K562 (cell line): ENCODE measurements around the gene PAAF1. TPM values are rescaled to one million over a fixed set of nuclear protein-coding genes. Genes with fewer than 3 reads are reported as not detected.

ENCODE experiments used
- ATAC-seq: fragments of 200-7000 bp; cut with Tn5 transposase; 3 replicates; pipeline ENCODE4 v1.9.1; 2020; ENCODE audit warnings: moderate library complexity
- BruUV-seq: library from RNA; stranded (reverse); fragments of 400-500 nt; replicated peaks from 2 replicates; lab custom pipeline; 2021; lab: Mats Ljungman, UMichigan
- CTCF ChIA-PET: fragments of 300-600 bp; formaldehyde crosslinking; extraction: SDS; loops from one replicate; lab custom pipeline; 2021; ENCODE audit warnings: low intra/inter-chr PET ratio; lab: Yijun Ruan, JAX
- POLR2A ChIA-PET: fragments of 300-600, 350-650 bp; sonication (Branson Sonifier 250); formaldehyde crosslinking; extraction: SDS; loops from one replicate; lab custom pipeline; 2021; ENCODE audit warnings: antibody characterized with exemption, inconsistent platforms; lab: Yijun Ruan, JAX
- DNase-seq, 4 experiments: peaks; one replicate each; pipeline versions ENCODE4 v3.0.0 to v3.0.0-alpha.2; 2011 to 2018; ENCODE audit warnings: low spot score in 3 of 4, mixed read lengths in 3 of 4; ENCODE audit errors: extremely low read depth in 1 of 4
- FAIRE-seq: peaks from 2 replicates; lab custom pipeline; 2011; peaks lifted over from hg19 to GRCh38; lab: Jason Lieb, UNC
- H2AFZ ChIP-seq: 2 replicates; pipeline ENCODE4 v1.6.0; 2011; ENCODE audit warnings: low read depth, low read length, control low read depth, inconsistent platforms
- H3K27ac ChIP-seq: fragments of 200-600 bp; 3 replicates; pipeline ENCODE4 v1.8.0; 2011; ENCODE audit warnings: low read depth, mild to moderate bottlenecking, control low read depth, inconsistent platforms, low read length, moderate library complexity, mixed read lengths; ENCODE audit errors: extremely low read depth
- H3K27me3 ChIP-seq, 2 experiments: fragments of 300-600 bp in 1 of 2; 2 replicates in 1 of 2; 3 replicates in 1 of 2; pipeline versions ENCODE4 v1.6.0 to v1.8.0; 2011; ENCODE audit warnings: inconsistent platforms in 2 of 2, low read length in 2 of 2, mild to moderate bottlenecking in 1 of 2, mixed read lengths in 1 of 2, moderate library complexity in 1 of 2; ENCODE audit not compliant: control insufficient read depth in 2 of 2, insufficient read depth in 2 of 2
- H3K36me3 ChIP-seq: fragments of 300-600 bp; 3 replicates; pipeline ENCODE4 v1.8.0; 2011; ENCODE audit warnings: mild to moderate bottlenecking, low read length, inconsistent platforms; ENCODE audit not compliant: control insufficient read depth, insufficient read depth
- H3K4me1 ChIP-seq, 2 experiments: fragments of 200-600 bp in 1 of 2; replicated peaks in 1 of 2; 2 replicates in 1 of 2; 3 replicates in 1 of 2; pipeline versions ENCODE4 v1.5.1 to v1.8.0; 2011; ENCODE audit warnings: inconsistent platforms in 2 of 2, low read length in 2 of 2, mild to moderate bottlenecking in 1 of 2, mixed read lengths in 1 of 2, moderate library complexity in 1 of 2; ENCODE audit not compliant: control insufficient read depth in 2 of 2, insufficient read depth in 2 of 2
- H3K4me2 ChIP-seq: 2 replicates; pipeline ENCODE4 v1.6.1; 2011; ENCODE audit warnings: low read length, control low read depth, inconsistent platforms, mixed read lengths; ENCODE audit not compliant: insufficient read depth
- H3K4me3 ChIP-seq: fragments of 200-600 bp; sonication (generic), shearing (Covaris generic); 2 replicates; pipeline ENCODE4 v1.5.1; 2016; ENCODE audit warnings: control low read depth, inconsistent platforms
- H3K79me2 ChIP-seq: fragments of 200-600 bp; 3 replicates; pipeline ENCODE4 v1.8.0; 2011; ENCODE audit warnings: low read length, inconsistent platforms; ENCODE audit not compliant: control insufficient read depth, insufficient read depth
- H3K9ac ChIP-seq, 2 experiments: 2 replicates each; pipeline versions ENCODE4 v1.6.0 to v1.6.1; 2011; ENCODE audit warnings: low read depth in 2 of 2, low read length in 2 of 2, control low read depth in 1 of 2, inconsistent platforms in 1 of 2, mild to moderate bottlenecking in 1 of 2, mixed read lengths in 1 of 2; ENCODE audit not compliant: insufficient read depth in 1 of 2
- H3K9me1 ChIP-seq: one replicate; pipeline ENCODE4 v1.6.0; 2011; ENCODE audit warnings: inconsistent platforms, mild to moderate bottlenecking, low read length, moderate library complexity; ENCODE audit not compliant: control insufficient read depth, insufficient read depth
- H3K9me3 ChIP-seq: replicated peaks from 2 replicates; pipeline ENCODE4 v1.5.1; 2011; ENCODE audit warnings: low read depth, low read length, inconsistent platforms; ENCODE audit not compliant: control insufficient read depth, insufficient read depth
- H4K20me1 ChIP-seq: replicated peaks from 2 replicates; pipeline ENCODE4 v1.6.1; 2011; ENCODE audit warnings: low read length, inconsistent platforms, mixed read lengths; ENCODE audit not compliant: control insufficient read depth, insufficient read depth
- EZH2 ChIP-seq: IDR thresholded peaks from 2 replicates; pipeline ENCODE4 v1.6.1; 2012; ENCODE audit warnings: low read depth, mild to moderate bottlenecking, inconsistent platforms, low read length, borderline replicate concordance
- ILF3 ChIP-seq: fragments of 450-650 bp; IDR thresholded peaks from 2 replicates; pipeline ENCODE4 v1.6.1; 2018; ENCODE audit warnings: antibody characterized with exemption, mild to moderate bottlenecking, moderate library complexity, borderline replicate concordance
- KAT8 ChIP-seq: fragments of 450-650 bp; IDR thresholded peaks from 2 replicates; pipeline ENCODE4 v1.6.1; 2016; ENCODE audit warnings: low read depth, mild to moderate bottlenecking
- NFYB ChIP-seq: IDR thresholded peaks from 2 replicates; pipeline ENCODE4 v1.6.1; 2011; ENCODE audit warnings: mild to moderate bottlenecking, moderate library complexity; ENCODE audit not compliant: insufficient read length; ENCODE audit errors: extremely low read depth
- PTTG1 ChIP-seq: fragments of 450-650 bp; IDR thresholded peaks from 2 replicates; pipeline ENCODE4 v1.6.1; 2016; ENCODE audit warnings: low read depth, mild to moderate bottlenecking, missing genetic modification characterization, missing compliant biosample characterization
- SLC30A9 ChIP-seq: fragments of 250-450 bp; sonication (Bioruptor Pico); IDR thresholded peaks from 2 replicates; pipeline ENCODE4 v1.8.0; 2022; ENCODE audit warnings: mild to moderate bottlenecking, moderate library complexity
- SMAD3 ChIP-seq: fragments of 450-650 bp; formaldehyde crosslinking; conservative IDR thresholded peaks from 2 replicates; pipeline ENCODE4 v1.4.0; 2020; ENCODE audit warnings: mild to moderate bottlenecking
- TAF7 ChIP-seq: fragments of 450-650 bp; IDR thresholded peaks from 2 replicates; pipeline ENCODE4 v1.6.1; 2016; ENCODE audit warnings: missing genetic modification characterization, missing compliant biosample characterization
- TFAM ChIP-seq: fragments of 250-450 bp; sonication (Bioruptor Pico); conservative IDR thresholded peaks from 2 replicates; pipeline ENCODE4 v1.5.0; 2021; ENCODE audit warnings: mild to moderate bottlenecking, moderate library complexity
- ZNF133 ChIP-seq: fragments of 250-450 bp; sonication (Bioruptor Pico); IDR thresholded peaks from 2 replicates; pipeline ENCODE4 v1.4.0; 2020; ENCODE audit warnings: mild to moderate bottlenecking
- ZNF3 ChIP-seq: fragments of 250-450 bp; sonication (Bioruptor Pico); IDR thresholded peaks from 2 replicates; pipeline ENCODE4 v1.5.0; 2021; ENCODE audit warnings: mild to moderate bottlenecking, moderate library complexity
- ZNF561 ChIP-seq: fragments of 450-650 bp; formaldehyde crosslinking; conservative IDR thresholded peaks from 2 replicates; pipeline ENCODE4 v1.4.0; 2020; ENCODE audit warnings: mild to moderate bottlenecking, moderate library complexity
- WGBS: fragments of 100-300 bp; shearing (Covaris generic); methylation state at CpG from one replicate; pipeline ENCODE4 v1.1.6; 2016; ENCODE audit warnings: low coverage, mixed read lengths; ENCODE audit not compliant: insufficient coverage; ENCODE audit errors: missing lambda C conversion rate; 5-methylcytosine and 5-hydroxymethylcytosine counted together
- in situ Hi-C: fragments of 300-500 bp; cut with MboI; formaldehyde crosslinking; loops from 4 replicates; pipeline ENCODE4 v1.15.0; 2018; ENCODE audit warnings: inconsistent platforms, mixed read lengths
- intact Hi-C: fragments of 100-400 bp; cut with micrococcal nuclease; formaldehyde crosslinking; loops from 2 replicates; pipeline ENCODE4 v1.14.2; 2022
- polyA plus RNA-seq, 8 experiments: library from polyadenylated mRNA; depleted of rRNA in 4 of 8; stranded (reverse) in 5 of 8; unstranded in 3 of 8; fragments of >200 nt; fragmentation: Nextera tagmentation in 2 of 8; fragmentation: Illumina TruSeq in 1 of 8; extraction: Ambion mirVana in 2 of 8; extraction: Trizol in 1 of 8; gene quantifications; 2 replicates each; pipeline versions ENCODE4 v1.2.1 to v1.2.3, GENCODE V29; 2011 to 2014; ENCODE audit warnings: inconsistent platforms in 1 of 8, missing spikeins in 1 of 8
- total RNA-seq, 7 experiments: library from RNA; depleted of rRNA in 6 of 7; stranded (reverse); fragments of >200 nt in 6 of 7; fragmentation: Illumina TruSeq in 2 of 7; extraction: Trizol in 2 of 7; gene quantifications; 2 replicates each; pipeline versions ENCODE4 v1.2.1 to v1.2.3, GENCODE V29; 2011 to 2021; ENCODE audit warnings: low replicate concordance in 1 of 7
- TF ChIP-seq, protein P1 (sequence below): fragments of 450-650 bp; IDR thresholded peaks from one replicate; pipeline ENCODE4 v1.6.1; 2018; ENCODE audit warnings: mild to moderate bottlenecking, moderate library complexity; ENCODE audit not compliant: partially characterized antibody
- TF ChIP-seq, protein P2 (sequence below): sonication (generic); formaldehyde crosslinking; IDR thresholded peaks from 2 replicates; pipeline ENCODE4 v1.8.1; 2023; ENCODE audit warnings: mild to moderate bottlenecking, missing genetic modification reagents
- TF ChIP-seq, protein P3 (sequence below): fragments of 450-650 bp; IDR thresholded peaks from 2 replicates; pipeline ENCODE4 v1.6.1; 2018; ENCODE audit not compliant: partially characterized antibody

PAAF1 gene
- total and polyA plus RNA-seq, 9 of the 15 experiments (the other 6 are each of a cell fraction or from before 2014, with no cell fraction given): 13.5 to 78.6 (median 23.3) TPM

DNA sequence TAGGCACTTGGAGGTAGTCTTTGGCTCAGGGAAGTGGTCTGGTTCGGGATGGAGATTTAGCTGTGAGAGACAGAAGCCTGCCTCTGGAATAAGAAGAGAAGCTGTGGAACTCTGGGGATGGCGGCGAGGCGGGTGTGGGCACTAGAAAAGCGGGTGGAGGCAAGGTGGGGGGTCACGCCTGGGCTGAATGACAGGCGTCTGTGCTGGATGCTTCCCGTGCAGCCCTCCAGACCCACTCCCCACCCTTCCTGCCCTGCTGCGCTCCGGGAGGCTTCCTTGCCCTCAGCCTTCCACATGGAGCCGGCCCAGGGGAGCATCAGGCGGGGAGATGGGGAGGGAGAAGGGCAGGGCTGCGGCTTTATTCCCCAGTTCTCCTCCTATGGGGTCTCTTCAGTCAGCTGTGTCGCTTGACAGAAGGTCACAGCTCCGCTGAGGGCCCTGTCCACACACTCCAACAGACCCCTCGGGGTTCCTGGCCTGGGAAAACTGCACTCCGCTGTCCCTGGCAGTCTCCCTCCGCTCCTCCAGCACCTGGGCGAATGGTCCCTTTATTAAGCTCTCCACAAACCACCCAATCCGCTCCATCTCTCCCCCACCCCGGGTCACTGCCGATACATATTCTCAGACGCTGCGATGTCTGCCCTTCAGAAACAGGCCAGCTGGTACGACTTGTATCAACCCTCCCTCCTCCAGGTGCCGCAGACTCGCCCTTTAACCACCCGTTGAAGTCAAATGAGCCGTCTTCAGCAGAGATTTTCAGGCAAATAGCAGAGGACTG, 80.3 kb downstream of the PAAF1 start:
- peaks cover 0 to 5% of the 10 kb centered on the region in 2 experiments; a peak in 1 of 5 replicates for H3K27me3 ChIP-seq
- no peaks in the 10 kb centered on the region for H3K36me3 ChIP-seq
- POLR2A ChIA-PET: interaction anchor here (1.0 to 1.7 kb wide), 3 partner anchors 8 to 23 kb away, joined by 3 to 6 read pairs (median 3); no protein-coding TSS in a partner anchor
- ATAC-seq (no peak), DNase-seq (no peak), FAIRE-seq (no peak)
- in situ Hi-C loops (loop anchor here (10.0 kb wide), 1 partner anchor 368 kb away; no protein-coding TSS in a partner anchor), intact Hi-C loops (no loop called here)
- H3K4me2 ChIP-seq: no peak overlapping the region
- H3K27ac ChIP-seq: no peak overlapping the region
- H3K79me2 ChIP-seq: no peaks in the 10 kb centered on the region
- CTCF ChIA-PET: no interaction called here
- H3K9me3 ChIP-seq: no peaks in the 10 kb centered on the region
- peaks cover 6 to 11% of the 10 kb centered on the region in 2 experiments for H3K4me1 ChIP-seq
- no peak overlapping the region for H2AFZ ChIP-seq
- BruUV-seq: no TSS peak
- no peak overlapping the region for H3K9ac ChIP-seq
- no peak overlapping the region for H3K4me3 ChIP-seq
- H4K20me1 ChIP-seq: no peaks in the 10 kb centered on the region
- 47% methylated on average over 24 of the region's 29 CpGs for WGBS
- no peaks in the 10 kb centered on the region for H3K9me1 ChIP-seq
- TF ChIP-seq ZNF561 (CRISPR knock-in tag) (no peak), ZNF3 (no peak), ILF3 (no peak), SMAD3 (CRISPR knock-in tag) (no peak), PTTG1 (no peak), EZH2 (no peak), SLC30A9 (CRISPR knock-in tag) (no peak), TFAM (CRISPR knock-in tag) (no peak), ZNF133 (no peak), TAF7 (tag) (no peak), NFYB (no peak), KAT8 (no peak)
- TF ChIP-seq, protein P1, sequence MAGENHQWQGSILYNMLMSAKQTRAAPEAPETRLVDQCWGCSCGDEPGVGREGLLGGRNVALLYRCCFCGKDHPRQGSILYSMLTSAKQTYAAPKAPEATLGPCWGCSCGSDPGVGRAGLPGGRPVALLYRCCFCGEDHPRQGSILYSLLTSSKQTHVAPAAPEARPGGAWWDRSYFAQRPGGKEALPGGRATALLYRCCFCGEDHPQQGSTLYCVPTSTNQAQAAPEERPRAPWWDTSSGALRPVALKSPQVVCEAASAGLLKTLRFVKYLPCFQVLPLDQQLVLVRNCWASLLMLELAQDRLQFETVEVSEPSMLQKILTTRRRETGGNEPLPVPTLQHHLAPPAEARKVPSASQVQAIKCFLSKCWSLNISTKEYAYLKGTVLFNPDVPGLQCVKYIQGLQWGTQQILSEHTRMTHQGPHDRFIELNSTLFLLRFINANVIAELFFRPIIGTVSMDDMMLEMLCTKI: no peak
- TF ChIP-seq, protein P2, sequence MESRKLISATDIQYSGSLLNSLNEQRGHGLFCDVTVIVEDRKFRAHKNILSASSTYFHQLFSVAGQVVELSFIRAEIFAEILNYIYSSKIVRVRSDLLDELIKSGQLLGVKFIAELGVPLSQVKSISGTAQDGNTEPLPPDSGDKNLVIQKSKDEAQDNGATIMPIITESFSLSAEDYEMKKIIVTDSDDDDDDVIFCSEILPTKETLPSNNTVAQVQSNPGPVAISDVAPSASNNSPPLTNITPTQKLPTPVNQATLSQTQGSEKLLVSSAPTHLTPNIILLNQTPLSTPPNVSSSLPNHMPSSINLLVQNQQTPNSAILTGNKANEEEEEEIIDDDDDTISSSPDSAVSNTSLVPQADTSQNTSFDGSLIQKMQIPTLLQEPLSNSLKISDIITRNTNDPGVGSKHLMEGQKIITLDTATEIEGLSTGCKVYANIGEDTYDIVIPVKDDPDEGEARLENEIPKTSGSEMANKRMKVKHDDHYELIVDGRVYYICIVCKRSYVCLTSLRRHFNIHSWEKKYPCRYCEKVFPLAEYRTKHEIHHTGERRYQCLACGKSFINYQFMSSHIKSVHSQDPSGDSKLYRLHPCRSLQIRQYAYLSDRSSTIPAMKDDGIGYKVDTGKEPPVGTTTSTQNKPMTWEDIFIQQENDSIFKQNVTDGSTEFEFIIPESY (CRISPR knock-in tag): no peak
- TF ChIP-seq, protein P3, sequence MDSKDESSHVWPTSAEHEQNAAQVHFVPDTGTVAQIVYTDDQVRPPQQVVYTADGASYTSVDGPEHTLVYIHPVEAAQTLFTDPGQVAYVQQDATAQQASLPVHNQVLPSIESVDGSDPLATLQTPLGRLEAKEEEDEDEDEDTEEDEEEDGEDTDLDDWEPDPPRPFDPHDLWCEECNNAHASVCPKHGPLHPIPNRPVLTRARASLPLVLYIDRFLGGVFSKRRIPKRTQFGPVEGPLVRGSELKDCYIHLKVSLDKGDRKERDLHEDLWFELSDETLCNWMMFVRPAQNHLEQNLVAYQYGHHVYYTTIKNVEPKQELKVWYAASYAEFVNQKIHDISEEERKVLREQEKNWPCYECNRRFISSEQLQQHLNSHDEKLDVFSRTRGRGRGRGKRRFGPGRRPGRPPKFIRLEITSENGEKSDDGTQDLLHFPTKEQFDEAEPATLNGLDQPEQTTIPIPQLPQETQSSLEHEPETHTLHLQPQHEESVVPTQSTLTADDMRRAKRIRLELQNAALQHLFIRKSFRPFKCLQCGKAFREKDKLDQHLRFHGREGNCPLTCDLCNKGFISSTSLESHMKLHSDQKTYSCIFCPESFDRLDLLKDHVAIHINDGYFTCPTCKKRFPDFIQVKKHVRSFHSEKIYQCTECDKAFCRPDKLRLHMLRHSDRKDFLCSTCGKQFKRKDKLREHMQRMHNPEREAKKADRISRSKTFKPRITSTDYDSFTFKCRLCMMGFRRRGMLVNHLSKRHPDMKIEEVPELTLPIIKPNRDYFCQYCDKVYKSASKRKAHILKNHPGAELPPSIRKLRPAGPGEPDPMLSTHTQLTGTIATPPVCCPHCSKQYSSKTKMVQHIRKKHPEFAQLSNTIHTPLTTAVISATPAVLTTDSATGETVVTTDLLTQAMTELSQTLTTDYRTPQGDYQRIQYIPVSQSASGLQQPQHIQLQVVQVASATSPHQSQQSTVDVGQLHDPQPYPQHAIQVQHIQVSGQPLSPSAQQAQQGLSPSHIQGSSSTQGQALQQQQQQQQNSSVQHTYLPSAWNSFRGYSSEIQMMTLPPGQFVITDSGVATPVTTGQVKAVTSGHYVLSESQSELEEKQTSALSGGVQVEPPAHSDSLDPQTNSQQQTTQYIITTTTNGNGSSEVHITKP: no peak
